ENCODE data around the gene FOSL2. TPM values are rescaled to one million over a fixed set of nuclear protein-coding genes. Genes with fewer than 3 reads are reported as not detected.

Gene FOSL2
- total RNA-seq, 1 donor from 2014 or later = 1.3 TPM

- Histone ChIP-seq H3F3A (ENCODE audit: low read depth) (no peaks in the 10 kb centered on the region), H3K27me3 (no peaks in the 10 kb centered on the region), H3K4me3 (no peak overlapping the region), H4K20me1 (ENCODE audit: low read depth) (no peaks in the 10 kb centered on the region), H3K27ac (no peak overlapping the region), H2AFZ (replicated peaks) (no peak overlapping the region), H3K36me3 (no peaks in the 10 kb centered on the region), H3K9me3 (ENCODE audit: low read depth) (no peaks in the 10 kb centered on the region), H3K4me1 (peaks cover 7% of the 10 kb centered on the region), H3K79me2 (ENCODE audit: low read depth) (no peaks in the 10 kb centered on the region), H3K4me2 (no peak overlapping the region), H3K9ac (no peak overlapping the region)
- peak; percentile 25 for TF ChIP-seq CTCF (IDR thresholded peaks at IDR 0.05)
- TF ChIP-seq EZH2phosphoT487 (IDR thresholded peaks at IDR 0.05) = no peak
- Mint-ChIP-seq H3K4me1 (peaks cover 10% of the 10 kb centered on the region), H3K27me3 (ENCODE audit: insufficient read depth, low read depth) (peaks cover 5% of the 10 kb centered on the region), H3K9me3 (no peaks in the 10 kb centered on the region), H3K27ac (no peak overlapping the region), H3K4me3 (no peak overlapping the region), H3K36me3 (peaks cover 7% of the 10 kb centered on the region)
- DNase-seq (ENCODE audit: low spot score) = peak; percentile 47
These were observed 20.7 kb downstream of the FOSL2 start for GRCh38 chr2:28413152-28413898.

DNA sequence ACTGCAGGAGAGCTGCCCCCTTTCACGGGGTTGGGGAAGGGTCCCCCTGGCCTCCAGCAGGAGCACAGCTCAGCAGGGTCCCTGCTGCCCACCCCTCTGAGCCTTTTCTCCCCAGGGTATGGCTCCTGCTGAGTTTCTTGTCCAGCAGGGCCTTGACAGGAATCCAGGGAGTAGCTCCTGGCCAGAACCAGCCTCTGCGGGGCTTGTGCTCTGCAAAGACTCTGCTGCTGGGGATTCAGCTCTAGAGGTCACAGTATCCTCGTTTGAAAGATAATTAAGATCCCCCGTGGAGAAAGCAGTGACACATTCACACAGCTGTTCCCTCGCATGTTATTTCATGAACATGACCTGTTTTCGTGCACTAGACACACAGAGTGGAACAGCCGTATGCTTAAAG lies 21.2 kb downstream of the FOSL2 start:
- Histone ChIP-seq H3K27me3 (no peaks in the 10 kb centered on the region), H3K36me3 (no peaks in the 10 kb centered on the region), H3K79me2 (ENCODE audit: low read depth) (no peaks in the 10 kb centered on the region), H3K4me3 (no peak overlapping the region), H3K9ac (no peak overlapping the region), H2AFZ (replicated peaks) (no peak overlapping the region), H3K9me3 (ENCODE audit: low read depth) (no peaks in the 10 kb centered on the region), H3K4me2 (no peak overlapping the region), H4K20me1 (ENCODE audit: low read depth) (no peaks in the 10 kb centered on the region), H3F3A (ENCODE audit: low read depth) (no peaks in the 10 kb centered on the region), H3K27ac (no peak overlapping the region), H3K4me1 (peaks cover 7% of the 10 kb centered on the region)
- H3K27me3 Mint-ChIP-seq (ENCODE audit: insufficient read depth, low read depth) = peaks cover 5% of the 10 kb centered on the region
- no peak overlapping the region for H3K27ac Mint-ChIP-seq
- TF ChIP-seq CTCF (IDR thresholded peaks at IDR 0.05) (no peak), EZH2phosphoT487 (IDR thresholded peaks at IDR 0.05) (no peak), EZH2 (IDR thresholded peaks at IDR 0.05) (no peak)
- no peak overlapping the region for H3K4me3 Mint-ChIP-seq
- peaks cover 10% of the 10 kb centered on the region for H3K4me1 Mint-ChIP-seq
- DNase-seq (ENCODE audit: low spot score) = no peak
- no peaks in the 10 kb centered on the region for H3K9me3 Mint-ChIP-seq
- H3K36me3 Mint-ChIP-seq = peaks cover 7% of the 10 kb centered on the region

GRCh38 chr2:28414583-28414982 lies 21.9 kb downstream of the FOSL2 start:
- no peak overlapping the region for H3K27ac Mint-ChIP-seq
- Histone ChIP-seq H3K36me3 (no peaks in the 10 kb centered on the region), H4K20me1 (ENCODE audit: low read depth) (no peaks in the 10 kb centered on the region)

More at GRCh38 chr2:28414583-28414982, 21.9 kb downstream of the FOSL2 start:
- no peak for DNase-seq (ENCODE audit: low spot score)
- Histone ChIP-seq H3K9me3 (ENCODE audit: low read depth) (no peaks in the 10 kb centered on the region), H3K79me2 (ENCODE audit: low read depth) (no peaks in the 10 kb centered on the region), H2AFZ (replicated peaks) (no peak overlapping the region), H3K4me1 (peaks cover 7% of the 10 kb centered on the region), H3K27ac (no peak overlapping the region), H3F3A (ENCODE audit: low read depth) (no peaks in the 10 kb centered on the region), H3K4me3 (no peak overlapping the region), H3K27me3 (no peaks in the 10 kb centered on the region), H3K4me2 (no peak overlapping the region), H3K9ac (no peak overlapping the region)
- Mint-ChIP-seq H3K4me1 (peaks cover 10% of the 10 kb centered on the region), H3K4me3 (no peak overlapping the region), H3K9me3 (no peaks in the 10 kb centered on the region), H3K27me3 (ENCODE audit: insufficient read depth, low read depth) (peaks cover 5% of the 10 kb centered on the region), H3K36me3 (peaks cover 5% of the 10 kb centered on the region)
- TF ChIP-seq CTCF (IDR thresholded peaks at IDR 0.05) (no peak), EZH2 (IDR thresholded peaks at IDR 0.05) (no peak), EZH2phosphoT487 (IDR thresholded peaks at IDR 0.05) (no peak)
